Endometrial microvascular endothelial cells (primary cell): ENCODE data around the gene MT1M. TPM values are rescaled to one million over a fixed set of nuclear protein-coding genes. Genes with fewer than 3 reads are reported as not detected.
"Not testable (repeated sequence)": the region's sequence is repeated elsewhere in the genome, so short reads cannot be mapped to it uniquely, and the experiment has no call there.

Experiments used
- in situ Hi-C: cut with HindIII; loops from 2 replicates; pipeline ENCODE4 v1.10.0; 2017; ENCODE audit warnings: low sequenced_read_pairs, low pct_unique_long_range_greater_than_20kb; ENCODE audit errors: inconsistent ontology term
- total RNA-seq: library from RNA; depleted of rRNA; stranded (reverse); fragments of >200 nt; gene quantifications from one replicate; pipeline ENCODE4 v1.2.3, GENCODE V29; 2015; ENCODE audit errors: inconsistent ontology term

Gene MT1M
- total RNA-seq, 1 donor from 2014 or later, result 4.6 TPM

- in situ Hi-C loops, result no loop called here
Observed at GRCh38 chr16:56643080-56643778, 10.8 kb downstream of the MT1M start.

- in situ Hi-C loops, result no loop called here
Observed at GRCh38 chr16:56643833-56644232, 11.4 kb downstream of the MT1M start.

GRCh38 chr16:56645311-56645710 lies 12.9 kb downstream of the MT1M start:
- in situ Hi-C loops, result no loop called here

- in situ Hi-C loops, result no loop called here
Observed at GRCh38 chr16:56645838-56646237, 13.4 kb downstream of the MT1M start.

- in situ Hi-C loops, result no loop called here
Observed at GRCh38 chr16:56647641-56648431, 15.4 kb downstream of the MT1M start.

- in situ Hi-C loops, result no loop called here
Observed at GRCh38 chr16:56649271-56649670, 16.8 kb downstream of the MT1M start.

GRCh38 chr16:56649820-56650219 lies 17.4 kb downstream of the MT1M start:
- in situ Hi-C loops, result no loop called here

GRCh38 chr16:56651586-56651985 lies 19.1 kb downstream of the MT1M start, which contains the start of gene MT1B:
TSS of gene MT1B (plus strand) at chr16:56651886. CDS start at chr16:56651954, 68 bp downstream.
- in situ Hi-C loops, result no loop called here

GRCh38 chr16:56652600-56652999 lies 20.1 kb downstream of the MT1M start:
- in situ Hi-C loops, result no loop called here

GRCh38 chr16:56653218-56653617 lies 20.8 kb downstream of the MT1M start:
- in situ Hi-C loops, result no loop called here

GRCh38 chr16:56657555-56658326 lies 25.3 kb downstream of the MT1M start, which contains the start of gene MT1F:
TSS of gene MT1F (plus strand) at chr16:56657959. CDS start at chr16:56658059, 100 bp downstream.
- in situ Hi-C loops, result no loop called here

- in situ Hi-C loops, result no loop called here
Observed at GRCh38 chr16:56658327-56658875, 25.9 kb downstream of the MT1M start.

- in situ Hi-C loops, result no loop called here
Observed at GRCh38 chr16:56662357-56663354, 30.2 kb downstream of the MT1M start.

GRCh38 chr16:56664506-56664905 lies 32.0 kb downstream of the MT1M start:
- in situ Hi-C loops, result no loop called here

GRCh38 chr16:56665286-56666261 lies 33.1 kb downstream of the MT1M start:
- in situ Hi-C loops, result not testable (repeated sequence)

GRCh38 chr16:56667581-56668571 lies 35.4 kb downstream of the MT1M start, which contains the start of gene MT1G:
TSS of gene MT1G (minus strand) at chr16:56668065. CDS start at chr16:56667993, 72 bp downstream.
- in situ Hi-C loops, result no loop called here
